HEK293 (cell line): ENCODE results near the gene TJP3.

Experiments
- CTCF ChIA-PET: fragments of 350-600 bp; formaldehyde crosslinking; extraction: SDS; loops from one replicate; lab custom pipeline; 2021; ENCODE audit warnings: antibody characterized with exemption; lab: Yijun Ruan, JAX
- POLR2A ChIA-PET: fragments of 300-600 bp; formaldehyde crosslinking; extraction: SDS; loops from one replicate; lab custom pipeline; 2020; ENCODE audit warnings: antibody characterized with exemption, inconsistent platforms; lab: Yijun Ruan, JAX
- H3K27ac ChIP-seq: fragments of 200-500 bp; sonication (Bioruptor generic); 2 replicates; pipeline ENCODE4 v1.5.1; 2014; ENCODE audit warnings: low read depth, low read length, control low read depth, inconsistent platforms; ENCODE audit errors: extremely low read depth
- H3K36me3 ChIP-seq, 2 experiments: fragments of 200-500 bp in 1 of 2; sonication (Bioruptor generic) in 1 of 2; 1 replicate in 1 of 2; 2 replicates in 1 of 2; pipeline ENCODE4 v1.5.1; 2014 to 2017; ENCODE audit warnings: inconsistent platforms in 2 of 2, low read length in 2 of 2; ENCODE audit not compliant: control insufficient read depth in 2 of 2, insufficient read depth in 1 of 2
- H3K4me1 ChIP-seq: fragments of 200-500 bp; sonication (Bioruptor generic); 2 replicates; pipeline ENCODE4 v1.5.1; 2014; ENCODE audit warnings: mild to moderate bottlenecking, low read length, inconsistent platforms; ENCODE audit not compliant: control insufficient read depth, insufficient read depth
- H3K4me3 ChIP-seq: 2 replicates; pipeline ENCODE4 v1.5.1; 2011; ENCODE audit warnings: low read depth, mild to moderate bottlenecking, control low read depth, low read length, moderate library complexity
- H3K9me3 ChIP-seq: fragments of 200-500 bp; sonication (Bioruptor generic); 2 replicates; pipeline ENCODE4 v1.5.1; 2014; ENCODE audit warnings: low read depth, low read length, inconsistent platforms; ENCODE audit not compliant: control insufficient read depth, insufficient read depth
- CTCF ChIP-seq: fragments of 450-650 bp; formaldehyde crosslinking; IDR thresholded peaks from 2 replicates; pipeline ENCODE4 v1.5.1; 2016; ENCODE audit warnings: missing biosample characterization, missing genetic modification characterization
- GLI2 ChIP-seq: fragments of 450-650 bp; formaldehyde crosslinking; IDR thresholded peaks from 2 replicates; pipeline ENCODE4; 2017; ENCODE audit warnings: missing biosample characterization, missing genetic modification characterization, low read depth, borderline replicate concordance
- IKZF3 ChIP-seq: fragments of 450-650 bp; IDR thresholded peaks from 2 replicates; pipeline ENCODE4 v1.5.0; 2018; ENCODE audit warnings: missing biosample characterization, mild to moderate bottlenecking, missing genetic modification characterization, moderate library complexity
- KLF1 ChIP-seq: fragments of 450-650 bp; formaldehyde crosslinking; IDR thresholded peaks from 2 replicates; pipeline ENCODE4 v1.5.1; 2016; ENCODE audit warnings: missing biosample characterization, missing genetic modification characterization
- KLF16 ChIP-seq: fragments of 450-650 bp; formaldehyde crosslinking; IDR thresholded peaks from 2 replicates; pipeline ENCODE4 v1.5.1; 2017; ENCODE audit warnings: missing biosample characterization, missing genetic modification characterization
- MEIS1 ChIP-seq: sonication (generic); formaldehyde crosslinking; IDR thresholded peaks from 2 replicates; pipeline ENCODE4 v1.8.1; 2022; ENCODE audit warnings: missing genetic modification reagents, mild to moderate bottlenecking, borderline replicate concordance
- PBX3 ChIP-seq: sonication (generic); formaldehyde crosslinking; IDR thresholded peaks from 2 replicates; pipeline ENCODE4 v1.8.1; 2022; ENCODE audit warnings: mild to moderate bottlenecking, moderate library complexity, missing genetic modification reagents
- RBAK ChIP-seq: fragments of 450-650 bp; formaldehyde crosslinking; IDR thresholded peaks from 2 replicates; pipeline ENCODE4 v1.5.1; 2016; ENCODE audit warnings: missing biosample characterization, missing genetic modification characterization
- SCRT1 ChIP-seq: fragments of 450-650 bp; formaldehyde crosslinking; IDR thresholded peaks from 2 replicates; pipeline ENCODE4 v1.5.1; 2016; ENCODE audit warnings: missing biosample characterization, missing genetic modification characterization, borderline replicate concordance
- SETDB1 ChIP-seq: IDR thresholded peaks from one replicate; pipeline ENCODE4 v1.6.1; 2017; ENCODE audit warnings: mild to moderate bottlenecking, low read length, moderate library complexity, mixed read lengths; ENCODE audit not compliant: insufficient read length
- TRIM28 ChIP-seq: IDR thresholded peaks from 2 replicates; pipeline ENCODE4 v1.6.1; 2011; ENCODE audit warnings: low read length, control low read depth, borderline replicate concordance
- YY1 ChIP-seq: fragments of 450-650 bp; formaldehyde crosslinking; IDR thresholded peaks from 2 replicates; pipeline ENCODE4 v1.5.1; 2018; ENCODE audit warnings: missing biosample characterization, missing genetic modification characterization
- ZBTB26 ChIP-seq: fragments of 450-650 bp; formaldehyde crosslinking; optimal IDR thresholded peaks from 2 replicates; pipeline ENCODE3; 2016; ENCODE audit warnings: missing biosample characterization, mild to moderate bottlenecking, missing genetic modification characterization
- ZNF114 ChIP-seq: fragments of 450-650 bp; formaldehyde crosslinking; IDR thresholded peaks from 2 replicates; pipeline ENCODE4 v1.5.0; 2017; ENCODE audit warnings: missing biosample characterization, missing genetic modification characterization
- ZNF132 ChIP-seq: fragments of 450-650 bp; formaldehyde crosslinking; IDR thresholded peaks from 2 replicates; pipeline ENCODE4 v1.5.1; 2017; ENCODE audit warnings: missing biosample characterization, missing genetic modification characterization, borderline replicate concordance
- ZNF138 ChIP-seq: fragments of 450-650 bp; formaldehyde crosslinking; IDR thresholded peaks from 2 replicates; pipeline ENCODE4 v1.5.1; 2016; ENCODE audit warnings: missing biosample characterization, missing genetic modification characterization, borderline replicate concordance
- ZNF157 ChIP-seq: fragments of 450-650 bp; formaldehyde crosslinking; IDR thresholded peaks from 2 replicates; pipeline ENCODE4 v1.5.1; 2016; ENCODE audit warnings: missing biosample characterization, missing genetic modification characterization
- ZNF18 ChIP-seq: fragments of 450-650 bp; formaldehyde crosslinking; IDR thresholded peaks from 2 replicates; pipeline ENCODE4 v1.5.1; 2016; ENCODE audit warnings: missing biosample characterization, missing genetic modification characterization
- ZNF223 ChIP-seq: fragments of 450-650 bp; formaldehyde crosslinking; IDR thresholded peaks from 2 replicates; pipeline ENCODE4 v1.5.1; 2016; ENCODE audit warnings: missing biosample characterization, missing genetic modification characterization
- ZNF292 ChIP-seq: fragments of 450-650 bp; formaldehyde crosslinking; IDR thresholded peaks from 2 replicates; pipeline ENCODE4 v1.5.1; 2016; ENCODE audit warnings: low read depth, missing biosample characterization, missing genetic modification characterization, borderline replicate concordance
- ZNF335 ChIP-seq: fragments of 450-650 bp; formaldehyde crosslinking; conservative IDR thresholded peaks from 2 replicates; pipeline ENCODE4 v1.5.1; 2016; ENCODE audit warnings: missing biosample characterization, missing genetic modification characterization
- ZNF362 ChIP-seq: fragments of 450-650 bp; formaldehyde crosslinking; IDR thresholded peaks from 2 replicates; pipeline ENCODE4 v1.5.1; 2016; ENCODE audit warnings: missing biosample characterization, missing genetic modification characterization
- ZNF366 ChIP-seq: fragments of 450-650 bp; formaldehyde crosslinking; conservative IDR thresholded peaks from 2 replicates; pipeline ENCODE4 v1.5.1; 2016; ENCODE audit warnings: missing biosample characterization, missing genetic modification characterization
- ZNF596 ChIP-seq: fragments of 450-650 bp; IDR thresholded peaks from 2 replicates; pipeline ENCODE4 v1.5.0; 2018; ENCODE audit warnings: missing biosample characterization, mild to moderate bottlenecking, missing genetic modification characterization, moderate library complexity
- ZNF645 ChIP-seq: fragments of 450-650 bp; formaldehyde crosslinking; IDR thresholded peaks from 2 replicates; pipeline ENCODE4; 2016; ENCODE audit warnings: missing biosample characterization, missing genetic modification characterization
- ZNF677 ChIP-seq: fragments of 450-650 bp; IDR thresholded peaks from 2 replicates; pipeline ENCODE4 v1.5.0; 2018; ENCODE audit warnings: missing biosample characterization, mild to moderate bottlenecking, missing genetic modification characterization, moderate library complexity
- ZNF76 ChIP-seq: fragments of 450-650 bp; formaldehyde crosslinking; IDR thresholded peaks from 2 replicates; pipeline ENCODE4; 2016; ENCODE audit warnings: low read depth, missing biosample characterization, missing genetic modification characterization, borderline replicate concordance
- ZNF768 ChIP-seq: fragments of 450-650 bp; formaldehyde crosslinking; IDR thresholded peaks from 2 replicates; pipeline ENCODE4 v1.5.1; 2018; ENCODE audit warnings: missing biosample characterization, mild to moderate bottlenecking, missing genetic modification characterization
- ZNF843 ChIP-seq: fragments of 450-650 bp; formaldehyde crosslinking; IDR thresholded peaks from 2 replicates; pipeline ENCODE4 v1.5.1; 2016; ENCODE audit warnings: missing biosample characterization, missing genetic modification characterization

TJP3 gene

GRCh38 chr19:3721131-3721886, 13.1 kb downstream of the TJP3 start:
- Histone ChIP-seq H3K4me1 (no peaks in the 10 kb centered on the region), H3K4me3 (no peak overlapping the region; the same call in none of the 2 replicates), H3K9me3 (no peaks in the 10 kb centered on the region), H3K27ac (no peak overlapping the region), H3K36me3 (no peaks in the 10 kb centered on the region)
- POLR2A ChIA-PET: no interaction called here
- CTCF ChIA-PET: interaction anchor here (0.5 to 1.4 kb wide), 3 partner anchors 10 to 351 kb away, joined by 3 read pairs; no protein-coding TSS in a partner anchor
- TF ChIP-seq PBX3: no peak
- 0 out of 2 replicates have a peak, but pooled peaks have one; percentile 34 for TF ChIP-seq IKZF3 (tag by site-specific recombination)
- peak; percentile 61; the same call in 1 of the 2 replicates for TF ChIP-seq GLI2
- no peak for TF ChIP-seq ZNF362 (tag by site-specific recombination)
- TF ChIP-seq ZNF223 (tag by site-specific recombination): no peak
- no peak for TF ChIP-seq ZNF138 (tag by site-specific recombination)
- no peak for TF ChIP-seq SETDB1
- no peak for TF ChIP-seq ZNF677 (tag by site-specific recombination)
- TF ChIP-seq MEIS1 (CRISPR knock-in tag): no peak
- 0 out of 2 replicates have a peak, but pooled peaks have one; percentile 51 for TF ChIP-seq ZNF843 (tag by site-specific recombination)
- peak; percentile 72; the same call in 1 of the 2 replicates for TF ChIP-seq ZNF76
- TF ChIP-seq RBAK (tag by site-specific recombination): no peak
- peak; percentile 66; the same call in 1 of the 2 replicates for TF ChIP-seq YY1 (tag by site-specific recombination)
- TF ChIP-seq KLF16 (tag by site-specific recombination): peak; percentile 92
- peak; percentile 38 for TF ChIP-seq ZBTB26 (tag by site-specific recombination)
- no peak for TF ChIP-seq TRIM28
- no peak for TF ChIP-seq ZNF596 (tag by site-specific recombination)
- TF ChIP-seq ZNF132: no peak
- TF ChIP-seq ZNF157 (tag by site-specific recombination): no peak
- TF ChIP-seq SCRT1 (tag by site-specific recombination): no peak
- TF ChIP-seq ZNF335: no peak
- TF ChIP-seq ZNF768 (tag by site-specific recombination): 0 out of 2 replicates have a peak, but pooled peaks have one; percentile 15
- peak; percentile 81 for TF ChIP-seq KLF1 (tag by site-specific recombination)
- TF ChIP-seq ZNF18: no peak
- no peak for TF ChIP-seq ZNF292 (tag by site-specific recombination)
- TF ChIP-seq ZNF114 (tag by site-specific recombination): no peak
- TF ChIP-seq ZNF645: no peak
- TF ChIP-seq CTCF (tag by site-specific recombination): no peak
- TF ChIP-seq ZNF366 (tag by site-specific recombination): no peak
